ENCODE data around the gene CPED1. TPM values are rescaled to one million over a fixed set of nuclear protein-coding genes. Genes with fewer than 3 reads are reported as not detected.
"Not testable (repeated sequence)": the region's sequence is repeated elsewhere in the genome, so short reads cannot be mapped to it uniquely, and the experiment has no call there.

CPED1 gene
- total RNA-seq, 1 donor from 2014 or later, result not detected

DNA sequence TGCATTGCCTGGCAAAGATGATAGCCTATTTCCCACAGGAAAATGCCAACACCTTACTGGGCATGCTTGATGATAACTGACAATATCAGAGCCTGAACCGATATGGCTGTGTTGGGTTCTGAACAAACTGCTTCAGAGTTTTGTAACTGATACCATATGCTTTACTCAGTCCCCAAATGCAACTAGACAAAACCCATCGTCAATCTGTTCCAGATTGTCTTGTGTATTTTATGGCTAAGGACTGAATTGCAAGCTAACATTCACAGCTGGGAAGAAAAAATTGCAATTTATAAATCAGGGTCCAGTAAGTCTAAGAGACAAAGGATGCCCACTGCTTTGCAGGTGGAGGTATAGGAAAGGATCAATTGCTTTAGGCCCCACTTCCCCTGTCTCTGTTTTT lies 223.5 kb downstream of the CPED1 start:
- intact Hi-C loops (cut with micrococcal nuclease), result no loop called here

GRCh38 chr7:121214657-121215056 lies 226.1 kb downstream of the CPED1 start:
- intact Hi-C loops (cut with micrococcal nuclease), result no loop called here

DNA sequence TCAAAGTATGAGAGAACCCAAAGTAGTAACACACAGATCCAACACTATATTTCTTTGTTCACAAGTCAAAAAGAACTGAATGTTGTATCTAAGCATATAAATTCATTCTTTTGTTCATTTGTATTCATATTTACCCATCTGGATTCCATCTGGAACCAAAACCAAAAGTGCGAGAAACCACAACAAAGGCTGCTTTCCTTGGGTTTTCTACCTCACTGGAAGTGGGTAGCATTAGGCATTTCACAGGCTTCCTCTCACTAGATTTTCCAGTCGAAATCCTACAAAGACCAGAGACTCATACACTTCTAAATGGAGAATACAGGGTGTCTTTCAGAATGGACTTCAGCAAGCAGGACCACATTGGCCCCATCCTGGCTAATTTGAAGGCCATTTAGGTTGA lies 230.5 kb downstream of the CPED1 start:
- intact Hi-C loops (cut with micrococcal nuclease), result no loop called here

- intact Hi-C loops (cut with micrococcal nuclease), result not testable (repeated sequence)
These were observed 232.6 kb downstream of the CPED1 start for GRCh38 chr7:121221108-121221507.

DNA sequence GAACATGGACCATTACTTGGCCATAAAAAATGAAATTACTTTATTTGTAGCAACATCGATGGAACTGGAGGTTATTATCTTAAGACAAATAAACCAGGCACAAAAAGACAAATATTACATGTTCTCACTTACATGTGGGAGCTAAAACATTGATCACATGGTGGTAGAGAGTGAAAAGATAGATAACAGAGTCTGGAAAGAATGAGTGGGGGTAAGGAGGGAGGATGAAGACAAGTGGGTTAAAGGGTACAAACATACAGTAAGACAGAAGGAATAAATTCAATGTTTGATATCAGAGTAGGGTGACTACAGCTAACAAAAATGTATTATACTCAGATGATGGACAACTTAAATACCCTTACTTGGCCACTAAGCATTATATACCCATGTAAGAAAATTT lies 240.3 kb downstream of the CPED1 start:
- intact Hi-C loops (cut with micrococcal nuclease), result no loop called here

DNA sequence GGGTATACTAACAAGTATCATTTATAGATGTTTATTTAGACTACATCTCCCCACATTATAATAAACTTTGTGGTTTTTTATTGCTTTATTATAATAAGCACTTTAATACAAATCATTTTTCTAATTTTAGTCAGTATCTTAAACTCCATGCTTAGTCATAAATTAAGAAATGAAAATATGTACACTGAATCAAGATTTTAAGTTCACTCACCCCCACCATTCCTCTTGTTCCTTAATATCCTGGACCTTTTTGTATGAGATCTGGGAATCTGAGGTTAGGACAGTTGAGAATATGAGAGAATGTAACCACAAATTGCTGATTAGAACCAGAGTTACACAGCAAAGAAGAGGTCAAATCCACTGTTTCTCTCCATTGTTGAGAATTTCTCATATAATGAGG lies 246.7 kb downstream of the CPED1 start:
- intact Hi-C loops (cut with micrococcal nuclease), result no loop called here

- intact Hi-C loops (cut with micrococcal nuclease), result no loop called here
These were observed 249.1 kb downstream of the CPED1 start for GRCh38 chr7:121237601-121238000.

DNA sequence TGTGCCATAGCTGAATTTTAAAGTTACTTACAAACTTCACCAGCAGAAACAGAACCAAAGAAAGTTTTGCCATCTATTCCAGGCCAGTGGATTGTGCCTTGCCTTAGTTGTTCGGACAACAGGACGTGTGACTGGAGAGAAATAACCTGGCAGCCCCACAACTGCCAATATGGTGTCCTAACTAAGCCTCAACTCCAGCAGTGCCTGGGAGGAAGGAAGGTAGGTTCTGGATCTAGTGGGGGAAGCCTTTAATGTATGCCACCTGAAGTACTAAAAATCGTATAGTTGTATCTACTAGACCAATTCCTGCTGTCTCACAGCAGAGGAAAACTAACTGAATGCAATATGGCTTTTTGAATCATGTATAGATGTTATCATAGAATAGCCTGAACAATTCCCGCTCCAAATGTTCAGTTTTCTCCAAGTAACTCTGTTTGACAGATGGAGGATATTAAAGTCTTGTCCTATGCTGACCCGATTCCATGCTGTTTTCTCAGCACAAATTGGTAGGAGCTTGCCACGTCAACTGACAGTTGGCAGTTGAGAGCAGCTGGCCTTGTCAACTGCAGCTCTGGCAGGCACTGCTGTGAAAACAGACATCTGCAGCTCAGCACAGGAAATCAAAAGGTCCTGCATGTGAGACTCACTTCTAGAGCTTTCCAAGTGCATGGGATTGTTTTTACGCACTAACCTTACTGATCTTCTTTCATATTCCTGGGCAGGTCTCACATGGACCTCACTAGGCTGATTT lies 255.8 kb downstream of the CPED1 start:
- intact Hi-C loops (cut with micrococcal nuclease), result no loop called here

DNA sequence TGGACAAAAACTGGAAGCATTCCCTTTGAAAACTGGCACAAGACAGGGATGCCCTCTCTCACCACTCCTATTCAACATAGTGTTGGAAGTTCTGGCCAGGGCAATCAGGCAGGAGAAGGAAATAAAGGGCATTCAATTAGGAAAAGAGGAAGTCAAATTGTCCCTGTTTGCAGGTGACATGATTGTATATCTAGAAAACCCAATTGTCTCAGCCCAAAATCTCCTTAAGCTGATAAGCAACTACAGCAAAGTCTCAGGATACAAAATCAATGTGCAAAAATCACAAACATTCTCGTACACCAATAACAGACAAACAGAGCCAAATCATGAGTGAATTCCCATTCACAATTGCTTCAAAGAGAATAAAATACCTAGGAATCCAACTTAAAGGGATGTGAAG lies 262.9 kb downstream of the CPED1 start:
- intact Hi-C loops (cut with micrococcal nuclease), result not testable (repeated sequence)

- intact Hi-C loops (cut with micrococcal nuclease), result not testable (repeated sequence)
These were observed 264.2 kb downstream of the CPED1 start for GRCh38 chr7:121252523-121253235.

GRCh38 chr7:121259826-121260225 lies 271.3 kb downstream of the CPED1 start:
- intact Hi-C loops (cut with micrococcal nuclease), result no loop called here

DNA sequence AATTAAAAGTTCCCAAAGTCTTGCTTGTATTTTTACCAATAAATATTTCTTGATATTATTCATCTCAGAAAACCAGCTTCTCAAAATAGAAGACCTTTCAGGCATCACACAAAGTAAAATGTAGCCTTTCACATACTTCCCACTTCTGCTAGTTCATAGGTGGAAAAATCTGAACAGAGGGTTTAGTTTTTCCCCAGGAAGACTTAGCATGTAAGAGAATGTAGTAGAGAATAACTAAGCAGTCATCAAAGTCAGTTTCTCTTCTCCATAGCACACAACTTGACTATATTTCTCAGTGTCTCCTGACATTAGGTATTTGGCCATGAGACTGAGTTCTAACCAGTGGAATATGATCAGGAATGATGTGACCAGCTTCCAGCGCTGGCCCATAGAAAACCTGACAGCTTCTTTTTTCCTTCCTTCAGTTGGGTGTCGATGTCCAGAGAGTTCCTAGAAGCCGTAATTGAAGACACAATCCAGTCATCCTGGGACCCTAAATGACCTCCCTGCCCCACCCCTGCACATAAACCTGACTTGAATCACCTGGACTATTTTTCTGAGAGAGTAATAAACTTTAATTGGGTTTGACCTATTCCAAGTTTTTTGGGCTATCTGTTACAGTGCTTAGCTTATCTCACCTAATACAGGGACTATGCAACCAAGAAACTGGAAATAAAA lies 272.8 kb downstream of the CPED1 start:
- intact Hi-C loops (cut with micrococcal nuclease), result no loop called here

- intact Hi-C loops (cut with micrococcal nuclease), result no loop called here
These were observed 273.7 kb downstream of the CPED1 start for GRCh38 chr7:121262221-121262620.

DNA sequence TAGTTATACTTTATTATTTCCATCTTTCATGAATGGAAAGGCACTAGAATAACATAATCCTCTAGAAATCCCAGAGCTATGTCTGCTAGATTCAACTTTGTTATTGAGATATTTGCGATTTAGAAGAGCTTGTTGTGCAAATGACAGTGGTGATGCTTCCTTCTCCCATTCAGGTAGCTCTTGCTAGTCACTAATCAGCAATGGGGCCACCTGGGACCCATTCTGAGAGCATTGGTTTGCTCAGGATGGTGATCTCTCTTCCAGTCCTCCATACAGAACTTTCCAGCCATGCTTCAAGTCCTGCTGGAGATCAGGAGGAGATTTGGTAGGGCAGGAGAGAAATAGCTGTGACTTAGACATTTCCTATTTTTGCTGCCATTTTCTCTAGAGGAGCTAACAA lies 274.5 kb downstream of the CPED1 start:
- intact Hi-C loops (cut with micrococcal nuclease), result no loop called here

GRCh38 chr7:121266307-121266894 lies 277.9 kb downstream of the CPED1 start:
- intact Hi-C loops (cut with micrococcal nuclease), result no loop called here

GRCh38 chr7:121267612-121268011 lies 279.1 kb downstream of the CPED1 start:
- intact Hi-C loops (cut with micrococcal nuclease), result no loop called here

- intact Hi-C loops (cut with micrococcal nuclease), result no loop called here
These were observed 281.3 kb downstream of the CPED1 start for GRCh38 chr7:121269798-121270197.

- intact Hi-C loops (cut with micrococcal nuclease), result no loop called here
These were observed 282.6 kb downstream of the CPED1 start for GRCh38 chr7:121271098-121271497.

- intact Hi-C loops (cut with micrococcal nuclease), result no loop called here
These were observed 283.4 kb downstream of the CPED1 start for GRCh38 chr7:121271916-121272315.

GRCh38 chr7:121272676-121273075 lies 284.2 kb downstream of the CPED1 start:
- intact Hi-C loops (cut with micrococcal nuclease), result no loop called here

GRCh38 chr7:121273467-121274167 lies 285.1 kb downstream of the CPED1 start:
- intact Hi-C loops (cut with micrococcal nuclease), result no loop called here

All from T-helper 1 cell treated with Interleukin-12 subunit alpha and Interleukin-12 subunit beta and Interleukin-4 antibody, amounts not matched to agents 30 ng/mL and 1 ng/mL, for 36 hours (primary cell).